HG03135 (cell line): ENCODE results near the gene PIP5K1A.
"Not testable (repeated sequence)": the region's sequence is repeated elsewhere in the genome, so short reads cannot be mapped to it uniquely, and the experiment has no call there.

Source experiments
- ATAC-seq: cut with Tn5 transposase; IDR thresholded peaks from one replicate; pipeline ENCODE4 v1.9.1; 2021; ENCODE audit warnings: mild to moderate bottlenecking, moderate library complexity; ENCODE audit not compliant: unreplicated experiment

The PIP5K1A gene

GRCh38 chr1:151246786-151247185, 48.4 kb downstream of the PIP5K1A start:
- ATAC-seq: no peak

- ATAC-seq: no peak
These were observed 53.5 kb downstream of the PIP5K1A start for GRCh38 chr1:151251656-151252470.

- peak; percentile 86 for ATAC-seq
These were observed 56.2 kb downstream of the PIP5K1A start, which contains the start of gene PSMD4 for GRCh38 chr1:151254217-151255213. Gene PSMD4 (plus strand): TSS chr1:151254734. CDS start chr1:151254783, 49 bp downstream.

GRCh38 chr1:151255381-151255780, 57.0 kb downstream of the PIP5K1A start:
- ATAC-seq: no peak

GRCh38 chr1:151259351-151259750, 61.0 kb downstream of the PIP5K1A start:
- no peak for ATAC-seq

- ATAC-seq: no peak
These were observed 67.3 kb downstream of the PIP5K1A start for GRCh38 chr1:151265446-151266236.

- ATAC-seq: no peak
These were observed 68.0 kb downstream of the PIP5K1A start for GRCh38 chr1:151266315-151266714.

GRCh38 chr1:151266821-151267220, 68.5 kb downstream of the PIP5K1A start:
- ATAC-seq: no peak

GRCh38 chr1:151267760-151268159, 69.4 kb downstream of the PIP5K1A start:
- no peak for ATAC-seq

- ATAC-seq: no peak
These were observed 75.6 kb downstream of the PIP5K1A start for GRCh38 chr1:151273924-151274466.

- ATAC-seq: not testable (repeated sequence)
These were observed 77.0 kb downstream of the PIP5K1A start for GRCh38 chr1:151275341-151275740.

- no peak for ATAC-seq
These were observed 78.9 kb downstream of the PIP5K1A start for GRCh38 chr1:151277249-151277648.

GRCh38 chr1:151281225-151281968, 83.0 kb downstream of the PIP5K1A start:
- ATAC-seq: peak; percentile 34

- ATAC-seq: peak; percentile 85
These were observed 83.9 kb downstream of the PIP5K1A start, which contains the start of gene ZNF687 for GRCh38 chr1:151281969-151282882. Gene ZNF687 (plus strand): TSS chr1:151282299. CDS start chr1:151286292, 3,993 bp downstream.

- peak; percentile 3 for ATAC-seq
These were observed 84.8 kb downstream of the PIP5K1A start for GRCh38 chr1:151282883-151283725.

GRCh38 chr1:151284013-151284577, 85.7 kb downstream of the PIP5K1A start:
- no peak for ATAC-seq

- ATAC-seq: no peak
These were observed 88.4 kb downstream of the PIP5K1A start for GRCh38 chr1:151286619-151287340.
